ENCODE data around the gene FAM170B.

Gene FAM170B

DNA sequence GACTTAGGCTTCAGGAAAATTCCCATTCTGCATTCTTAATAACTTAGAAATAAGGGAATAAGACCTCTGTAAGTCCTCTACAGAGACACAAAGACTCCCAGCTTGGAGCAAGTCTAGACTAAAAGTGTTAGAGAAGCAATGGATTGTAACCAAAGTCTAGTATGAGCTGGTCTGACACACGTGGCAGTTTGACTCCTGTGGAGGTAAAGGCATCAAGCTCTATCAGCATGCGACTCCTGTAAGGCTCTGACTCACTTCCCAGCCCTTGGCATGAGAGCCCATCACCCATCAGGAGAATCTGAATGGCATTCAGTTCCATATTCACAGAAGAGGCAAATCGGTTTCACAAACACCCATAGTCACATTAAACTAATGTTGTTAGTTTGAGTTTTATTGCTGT is 14.1 kb downstream of the FAM170B start:
- DNase-seq, result no peak

DNA sequence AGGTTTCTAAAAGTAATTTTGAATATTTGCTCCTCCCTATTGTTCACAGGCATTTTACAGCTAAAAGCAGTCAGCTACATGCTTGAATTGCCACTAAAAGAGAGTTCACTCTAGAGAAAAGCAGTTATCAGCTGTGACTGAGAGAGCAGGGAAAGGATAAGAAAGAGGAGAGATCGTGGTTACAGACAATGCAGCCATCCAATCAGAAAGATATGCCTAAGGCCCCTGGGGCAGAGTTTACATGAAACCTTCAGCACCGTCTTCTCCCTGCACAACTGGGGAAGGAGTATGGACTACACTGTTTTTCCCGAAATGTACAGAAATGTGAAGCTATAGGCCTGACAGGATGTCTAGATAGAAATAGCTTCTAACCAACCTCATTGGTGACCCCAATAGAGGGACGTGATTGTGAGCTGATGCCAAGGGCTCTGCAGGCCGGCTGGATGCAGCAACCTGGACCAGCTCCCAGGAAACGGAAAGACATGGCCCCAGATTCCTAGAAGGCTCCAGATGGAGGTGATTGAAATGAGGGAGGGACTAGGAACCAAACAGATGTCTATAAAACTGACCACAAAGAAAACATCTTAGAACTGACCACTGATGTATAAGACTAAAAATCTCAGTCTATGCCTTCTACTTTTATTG is 15.3 kb downstream of the FAM170B start:
- DNase-seq, result no peak

DNA sequence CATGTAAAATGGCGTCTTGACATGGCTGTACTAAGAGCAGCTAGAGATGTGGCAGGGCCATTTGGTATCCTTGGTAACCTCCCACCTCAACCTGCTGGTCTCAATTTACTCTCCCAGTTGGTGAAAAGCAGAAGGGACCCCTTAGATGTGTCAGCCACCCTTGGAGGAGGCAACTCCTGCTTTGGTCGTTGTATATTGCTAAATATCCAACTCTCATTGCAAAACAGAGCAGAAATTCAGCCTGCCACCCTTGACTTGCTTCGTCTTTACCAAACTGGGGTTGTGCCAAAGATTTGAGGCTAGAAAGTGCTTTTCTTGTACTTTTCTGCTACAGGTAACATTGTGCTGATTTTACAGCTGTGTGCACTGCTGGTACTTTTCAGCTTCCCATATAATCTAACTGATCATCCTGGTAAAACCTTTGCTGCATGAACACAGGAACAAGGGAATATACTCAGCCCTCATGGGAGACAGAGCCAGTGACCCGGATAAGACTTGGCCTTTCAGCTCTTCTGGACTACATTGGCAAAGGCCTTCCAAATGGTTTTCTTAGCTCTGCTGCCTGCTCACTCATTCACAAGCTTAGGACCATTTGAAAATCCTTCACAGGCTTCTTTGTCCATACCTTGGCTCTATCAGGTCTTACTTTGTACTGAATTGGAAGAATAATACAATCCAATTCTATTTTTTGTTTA is 16.3 kb downstream of the FAM170B start:
- DNase-seq, result no peak

DNA sequence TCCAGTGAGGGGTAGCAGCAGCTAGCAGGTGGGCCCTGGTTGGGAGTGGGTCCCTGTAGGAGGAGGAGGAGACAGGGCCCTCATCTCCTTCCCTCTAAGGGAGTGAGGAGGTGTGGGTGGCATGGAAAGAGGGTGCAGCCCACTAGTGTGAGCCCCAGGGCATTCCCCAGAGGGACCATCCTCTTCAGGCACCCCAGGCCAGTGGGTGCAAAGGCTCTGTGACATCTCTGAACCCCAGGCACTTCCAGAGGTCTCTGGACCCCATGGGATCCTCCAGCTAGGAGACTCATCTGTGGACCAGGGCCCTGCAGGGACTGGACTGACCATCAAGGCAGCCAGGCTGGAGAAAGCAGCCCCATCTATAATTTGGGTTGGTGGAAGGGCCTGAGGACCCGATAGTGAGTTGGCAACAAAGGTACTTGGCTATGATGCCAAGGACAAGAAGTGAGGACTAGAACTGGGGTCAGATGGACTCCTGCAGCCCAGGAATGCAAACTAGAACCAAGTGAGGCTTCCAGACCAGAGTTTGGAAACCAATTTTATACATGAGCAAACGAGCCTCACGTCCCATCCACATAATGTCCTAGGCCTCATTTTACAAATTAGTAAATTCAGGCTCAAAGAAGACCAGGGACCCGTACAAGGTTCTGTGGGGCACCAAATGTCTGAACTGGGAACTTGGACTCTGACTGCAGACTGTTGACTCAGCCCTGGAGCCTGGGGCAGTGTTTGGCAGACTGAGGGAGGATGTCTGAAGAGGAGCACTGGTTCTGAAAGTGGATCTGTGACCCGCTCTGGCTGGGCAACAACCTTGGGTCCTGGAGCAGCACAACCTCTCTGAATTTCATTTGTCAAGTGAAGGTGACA is 17.1 kb downstream of the FAM170B start:
- no peak for DNase-seq

DNA sequence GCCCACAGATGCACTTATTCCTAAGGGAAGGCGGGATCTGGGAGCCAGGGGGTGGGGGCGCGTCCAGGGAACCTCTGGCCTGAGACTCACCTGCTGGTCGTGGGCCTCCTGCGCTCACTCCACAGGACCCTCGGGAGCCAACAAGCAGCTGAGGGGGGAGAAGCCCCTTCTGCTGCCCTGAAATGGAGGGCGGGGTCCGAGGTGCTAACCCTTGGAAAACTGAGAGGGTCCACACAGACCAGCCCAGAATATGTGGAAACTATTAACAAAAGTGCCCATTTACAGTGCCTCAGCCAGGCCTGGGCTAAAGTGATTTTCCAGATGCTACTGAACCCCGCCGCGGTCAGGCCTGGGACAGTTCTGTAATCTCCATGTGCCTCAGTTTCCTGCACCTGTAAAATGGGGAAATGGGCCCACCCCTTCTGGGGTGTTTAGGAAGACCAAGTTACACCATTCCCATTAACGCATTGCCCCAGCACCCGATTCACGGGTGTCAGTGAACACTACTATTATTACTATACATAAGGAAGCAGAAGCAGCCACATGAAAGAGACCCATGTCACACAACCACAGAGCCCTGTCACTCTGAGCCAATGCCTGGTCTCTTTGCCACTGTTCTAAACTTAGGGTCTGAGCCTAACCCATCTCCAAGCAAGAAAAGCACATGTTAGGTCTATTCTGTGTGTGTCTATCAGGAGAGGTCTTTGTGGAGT is 17.9 kb downstream of the FAM170B start:
- no peak for DNase-seq

DNA sequence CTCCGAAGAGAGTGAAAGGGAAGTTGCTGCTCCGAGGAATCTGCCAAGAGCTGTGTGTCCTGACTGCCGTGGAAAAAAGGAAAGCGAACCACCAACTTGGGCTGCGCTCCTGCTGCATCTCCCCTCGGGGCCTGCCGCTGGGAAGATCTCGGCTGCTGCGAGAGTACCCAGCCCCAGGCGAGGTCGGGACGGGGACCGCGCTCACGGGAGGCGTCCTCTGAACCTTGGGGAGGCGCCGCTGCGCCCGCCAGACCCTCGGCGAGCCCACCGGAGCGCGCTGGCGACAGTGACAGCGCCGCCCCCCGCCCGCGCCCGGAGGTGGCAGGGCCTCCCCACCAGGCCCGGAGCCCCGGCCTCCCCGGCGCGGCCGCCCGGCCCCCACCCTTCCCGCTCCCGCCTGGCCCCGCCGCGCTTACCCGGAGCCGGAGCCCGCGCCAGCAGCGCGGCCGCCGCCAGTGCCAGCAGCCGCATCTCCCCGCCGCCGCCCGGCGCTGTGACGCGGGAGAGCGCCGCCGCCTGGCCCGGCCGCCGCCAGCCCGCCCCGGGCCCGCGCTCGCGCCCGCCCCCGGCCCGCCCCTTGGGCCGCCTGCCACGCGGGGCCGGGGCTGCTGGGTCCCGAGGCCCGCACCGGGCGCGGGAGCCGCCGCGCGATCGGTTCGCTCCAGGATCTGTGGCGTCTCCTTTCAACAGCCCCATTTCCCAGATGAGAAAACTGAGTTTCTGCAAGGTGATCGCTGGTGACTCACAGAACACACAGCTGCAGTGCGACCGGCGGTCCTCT is 18.6 kb downstream of the FAM170B start, which contains the start of gene VSTM4:
Gene VSTM4 (minus strand): TSS at position 508 of the 781 bp plus-strand sequence. CDS start 37 bp downstream, at position 471.
- peak; percentile 28 for DNase-seq

DNA sequence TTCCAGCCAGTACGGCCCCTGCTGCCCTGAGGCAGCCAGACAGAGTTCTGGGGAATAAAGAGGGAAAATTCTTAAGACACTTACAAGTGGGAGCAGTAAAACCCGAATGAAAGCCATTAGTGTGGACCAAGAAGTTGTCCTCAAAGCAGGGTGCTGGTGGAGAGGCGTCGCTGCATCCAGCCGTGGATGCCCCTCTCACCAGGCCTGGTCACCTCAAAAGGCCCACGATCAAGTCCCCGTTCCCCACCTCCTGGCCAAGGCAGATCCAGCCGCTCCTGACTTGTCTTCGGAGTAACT is 19.2 kb downstream of the FAM170B start:
- no peak for DNase-seq

DNA sequence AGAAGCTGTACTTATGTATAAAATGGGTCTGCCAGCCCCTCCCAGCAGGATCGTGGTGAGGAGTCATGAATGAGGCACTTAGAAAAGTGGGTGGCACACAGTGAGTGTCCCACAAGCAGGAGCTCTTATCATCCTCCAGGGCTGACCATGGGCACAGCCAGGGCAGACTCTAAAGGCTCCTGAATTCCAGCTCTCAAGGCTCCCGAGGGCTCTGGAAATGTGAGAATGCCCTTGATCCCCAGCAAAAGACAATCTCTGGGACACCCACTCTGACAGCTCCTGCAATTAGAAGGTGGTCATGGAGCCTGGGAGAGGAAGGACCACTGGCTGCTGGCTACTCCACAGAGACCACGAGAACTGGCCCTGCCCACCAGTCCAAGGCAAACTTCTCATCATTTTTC is 20.1 kb downstream of the FAM170B start:
- no peak for DNase-seq

DNA sequence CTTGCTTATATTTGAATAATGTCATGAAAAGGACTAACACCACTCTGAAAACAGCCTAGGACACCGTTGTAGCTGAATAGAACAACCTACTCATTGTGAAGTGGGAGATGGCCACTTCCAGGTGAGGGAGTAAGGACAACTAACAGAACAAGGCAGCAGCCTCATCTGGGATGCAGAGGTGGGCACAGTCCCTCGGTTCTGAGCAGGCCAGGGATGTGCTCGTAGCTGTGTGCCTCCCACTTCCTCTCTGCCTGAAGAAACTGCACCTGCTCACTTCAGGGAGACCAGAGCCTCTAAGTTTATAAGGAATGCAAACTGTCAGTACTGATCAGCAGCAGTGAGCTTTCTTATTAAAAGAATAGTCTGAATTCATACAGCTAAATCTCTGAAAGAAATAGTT is 21.0 kb downstream of the FAM170B start:
- DNase-seq, result no peak

DNA sequence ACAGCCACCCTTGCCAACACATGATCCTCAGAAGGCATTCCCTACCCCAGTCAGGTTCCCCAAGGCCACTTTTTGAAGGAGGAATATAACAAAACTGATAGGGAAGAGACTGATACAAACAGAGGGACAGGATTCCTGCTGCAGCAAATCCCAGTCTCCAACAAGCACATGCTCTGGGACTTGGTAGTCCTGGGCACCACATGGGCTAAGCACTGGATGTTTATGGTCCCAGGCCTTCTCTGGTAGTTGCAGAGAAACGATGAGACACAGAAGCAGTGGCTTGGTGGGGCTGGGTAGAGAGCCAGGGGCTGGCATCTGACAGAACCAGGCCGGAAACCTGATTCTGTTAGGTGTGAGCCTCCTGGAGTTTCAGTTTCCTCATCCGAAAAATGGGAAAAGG is 21.7 kb downstream of the FAM170B start:
- no peak for DNase-seq

DNA sequence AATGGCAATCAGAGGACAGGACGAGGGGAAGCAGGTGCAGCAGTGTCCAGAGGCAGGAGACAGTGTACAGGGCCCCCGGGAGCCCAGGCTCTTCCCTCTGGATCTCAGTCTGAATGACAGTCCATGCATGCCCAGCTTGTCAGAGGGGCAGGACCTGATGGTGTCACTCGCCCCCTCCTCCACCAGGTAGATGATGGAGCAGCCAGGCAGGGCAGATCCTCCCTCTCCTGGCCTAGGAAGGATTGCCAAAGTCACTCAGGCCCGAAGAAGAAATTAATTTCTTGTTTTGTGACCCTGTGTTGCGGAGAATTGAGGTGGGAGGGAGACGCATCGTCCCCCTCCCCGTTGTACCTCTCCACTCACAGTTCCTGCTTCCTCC is 22.5 kb downstream of the FAM170B start:
- no peak for DNase-seq

DNA sequence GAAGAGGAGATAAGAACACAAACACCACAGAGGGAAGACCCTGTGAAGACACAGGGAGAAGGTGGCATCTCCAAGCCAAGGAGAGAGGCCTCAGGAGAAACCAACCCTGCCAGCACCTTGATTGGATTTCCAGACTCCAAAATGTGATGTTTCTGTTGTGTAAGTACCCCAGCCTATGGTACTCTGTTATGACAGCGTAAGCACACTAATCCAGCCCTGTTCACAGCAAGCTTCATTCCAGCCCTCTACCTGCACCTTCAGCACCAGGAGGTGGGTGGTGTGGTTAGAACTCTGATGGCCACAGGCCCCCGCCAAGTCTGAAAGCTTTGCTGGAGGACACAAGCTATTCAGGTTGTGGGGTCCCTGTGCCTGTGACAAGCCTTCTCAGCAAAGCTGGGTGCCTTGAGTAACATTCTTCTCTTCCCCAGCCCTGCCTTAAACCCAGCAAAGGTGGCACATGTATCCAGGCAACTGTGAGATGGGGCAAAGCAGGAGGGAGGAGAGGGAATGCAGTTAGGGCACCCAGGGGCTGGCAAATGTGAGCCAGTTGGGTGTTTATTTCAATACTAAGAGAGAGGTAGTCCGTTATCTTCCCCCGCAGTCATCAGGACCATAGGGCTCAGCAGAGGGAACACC is 23.0 kb downstream of the FAM170B start:
- no peak for DNase-seq

DNA sequence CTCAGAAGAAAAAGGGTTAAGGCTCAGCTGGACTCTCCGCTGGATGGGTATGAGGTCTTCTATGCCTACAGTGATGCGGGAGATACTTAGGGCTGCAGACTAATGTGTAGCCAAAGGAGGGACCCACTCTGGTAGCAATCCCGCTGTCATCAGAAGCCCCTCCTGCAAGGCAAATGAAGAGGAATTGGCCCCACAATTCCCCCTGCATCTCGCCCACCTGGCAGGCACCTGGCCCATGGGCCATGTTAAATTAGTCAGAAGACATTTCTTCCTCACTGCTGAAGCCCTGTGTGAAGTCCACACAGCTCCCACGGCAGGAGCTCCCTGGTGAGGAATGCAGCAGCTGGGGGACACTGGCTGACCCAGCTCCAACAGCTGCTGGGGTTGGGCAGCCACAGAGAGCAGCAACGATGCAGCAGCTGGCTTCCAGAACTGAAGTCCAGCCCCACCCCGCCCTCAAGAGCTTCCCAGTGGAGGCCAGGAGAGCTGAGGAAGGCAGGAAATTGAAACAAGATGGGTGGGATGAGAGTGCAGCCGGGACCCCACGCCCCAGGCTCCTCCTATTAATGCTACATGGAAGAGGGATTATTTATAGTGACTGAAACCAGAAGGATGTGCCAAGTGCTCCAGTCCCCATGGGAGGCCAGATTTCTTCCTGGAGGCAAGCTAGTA is 24.0 kb downstream of the FAM170B start:
- no peak for DNase-seq

DNA sequence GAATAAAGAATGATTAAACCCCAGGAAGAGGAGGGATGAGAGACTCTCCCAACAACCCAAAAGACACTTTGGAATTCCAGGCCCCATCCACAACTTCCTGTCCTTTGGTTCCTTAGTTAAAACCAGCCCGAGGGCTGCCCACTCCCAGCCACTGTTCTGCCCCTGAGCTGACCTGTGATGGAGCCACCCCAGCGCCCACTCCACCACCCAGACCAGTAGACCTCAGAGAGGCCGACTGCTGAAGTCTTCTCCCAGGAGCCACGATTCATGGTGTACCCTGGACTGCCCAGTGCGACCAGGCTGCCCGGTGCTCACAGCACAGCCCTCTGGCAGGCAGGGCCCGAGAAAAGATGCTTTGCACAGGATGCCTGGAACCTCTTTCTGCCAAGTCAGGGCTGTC is 25.2 kb downstream of the FAM170B start:
- no peak for DNase-seq

DNA sequence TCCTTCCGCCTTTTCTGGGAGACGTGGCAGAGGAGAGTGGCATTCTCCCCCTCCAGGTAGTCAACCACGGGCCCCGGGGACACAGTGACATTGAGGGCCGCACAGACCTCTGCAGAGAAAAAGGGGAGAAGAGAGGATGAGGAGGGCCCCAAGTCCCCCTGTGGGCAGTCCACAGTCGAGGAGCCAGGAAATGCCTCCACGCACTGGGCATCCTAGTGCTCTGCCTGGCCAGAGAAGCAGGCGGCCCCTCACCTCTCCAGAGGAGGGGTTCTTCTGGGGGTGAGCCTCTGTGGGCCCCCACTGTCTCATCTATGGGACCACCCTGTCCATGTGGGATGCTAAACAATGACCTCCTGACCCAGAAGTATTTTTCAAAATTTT is 25.9 kb downstream of the FAM170B start:
- no peak for DNase-seq

DNA sequence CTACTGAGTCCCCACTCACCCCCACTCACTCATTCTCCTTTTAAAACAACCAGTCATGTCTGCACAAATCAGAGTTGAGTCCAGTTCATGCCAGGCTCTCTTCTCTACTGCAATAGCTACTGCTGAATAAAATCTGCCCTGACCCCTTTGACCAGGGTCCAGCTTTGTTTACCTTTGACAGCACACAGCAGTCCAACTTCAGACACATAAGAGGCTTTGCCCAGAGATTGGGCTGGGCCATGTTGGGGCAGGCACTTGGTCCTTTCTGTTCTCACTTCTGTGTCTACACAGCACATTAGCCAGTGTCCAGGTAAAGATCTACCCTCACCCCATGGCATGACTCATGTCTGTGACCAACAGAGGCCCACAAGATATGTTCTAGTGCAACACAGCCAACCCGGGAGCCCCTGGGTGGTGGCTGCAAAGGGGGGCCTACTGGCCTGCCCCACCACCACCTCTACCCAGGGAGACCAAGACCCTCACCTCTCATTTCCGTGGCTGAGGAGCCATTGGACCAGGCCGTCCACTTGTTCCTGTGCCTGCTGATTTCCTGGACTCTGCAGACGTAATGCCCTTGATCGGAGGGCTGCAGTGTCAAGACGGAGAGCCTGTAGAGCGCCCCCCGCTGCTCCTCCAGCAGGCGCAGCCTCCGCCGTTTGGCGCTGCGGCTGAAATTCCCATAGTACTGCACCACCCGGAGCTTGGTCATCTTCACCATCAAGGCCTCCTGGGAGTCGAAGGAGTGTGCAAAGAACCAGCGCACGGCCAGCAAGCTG is 26.5 kb downstream of the FAM170B start:
- DNase-seq, result no peak

DNA sequence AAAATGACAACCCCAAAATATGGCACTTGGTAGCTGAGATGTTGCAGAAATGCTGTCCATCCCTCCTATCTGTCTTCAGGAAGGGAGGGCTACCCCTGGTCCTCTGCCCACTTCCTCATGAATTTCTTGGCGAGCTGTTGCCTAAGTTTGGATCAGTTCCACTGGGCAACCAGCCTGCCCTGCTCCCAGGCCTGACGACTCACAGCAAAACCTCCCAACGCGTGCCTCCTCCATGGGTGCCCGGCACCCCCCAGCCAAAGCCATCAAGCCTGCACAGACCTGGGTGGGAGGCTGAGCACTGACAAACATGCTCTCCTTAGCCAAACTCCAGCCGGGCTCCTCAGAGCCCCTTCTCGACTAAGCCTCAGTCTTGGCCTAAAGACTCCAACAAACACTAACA is 27.4 kb downstream of the FAM170B start:
- no peak for DNase-seq

DNA sequence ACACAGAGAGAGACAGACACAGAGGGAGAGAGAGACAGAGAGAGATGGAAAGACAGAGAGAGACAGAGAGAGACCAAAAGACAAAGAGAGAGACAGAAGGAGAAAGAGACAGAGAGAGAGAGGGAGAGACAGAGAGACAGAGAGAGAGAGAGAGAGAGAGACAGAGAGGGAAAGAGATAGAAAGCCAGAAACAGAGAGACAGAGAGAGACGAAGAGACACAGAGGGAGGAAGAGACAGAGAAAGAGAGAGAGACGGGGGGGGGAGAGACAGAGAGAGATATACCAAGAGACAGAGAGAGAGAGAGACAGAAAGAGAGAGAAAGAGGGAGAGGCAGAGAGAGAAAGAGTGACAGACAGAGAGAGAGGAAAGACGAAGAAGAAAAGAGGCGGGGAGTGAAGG is 28.7 kb downstream of the FAM170B start:
- DNase-seq, result no peak

DNA sequence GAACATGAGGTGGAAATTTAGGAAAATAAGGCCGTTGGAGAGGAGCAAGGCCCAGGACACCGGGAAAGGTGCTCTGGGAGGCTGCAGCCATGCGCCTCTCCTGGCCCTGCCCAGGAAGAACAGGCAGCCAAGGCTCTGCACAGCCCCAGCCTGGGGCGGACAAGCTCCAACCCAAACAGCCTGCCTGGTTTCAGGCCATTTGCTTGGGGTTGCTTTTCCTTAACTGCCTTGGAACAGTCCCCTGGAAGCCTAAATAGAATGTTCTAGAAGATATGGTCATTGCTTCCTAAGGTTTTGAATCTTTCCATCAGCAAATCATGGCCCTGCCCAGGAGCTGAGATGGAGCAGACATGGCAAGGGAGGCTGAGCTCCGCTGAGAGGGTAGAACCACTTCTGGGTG is 29.5 kb downstream of the FAM170B start:
- DNase-seq, result no peak

DNA sequence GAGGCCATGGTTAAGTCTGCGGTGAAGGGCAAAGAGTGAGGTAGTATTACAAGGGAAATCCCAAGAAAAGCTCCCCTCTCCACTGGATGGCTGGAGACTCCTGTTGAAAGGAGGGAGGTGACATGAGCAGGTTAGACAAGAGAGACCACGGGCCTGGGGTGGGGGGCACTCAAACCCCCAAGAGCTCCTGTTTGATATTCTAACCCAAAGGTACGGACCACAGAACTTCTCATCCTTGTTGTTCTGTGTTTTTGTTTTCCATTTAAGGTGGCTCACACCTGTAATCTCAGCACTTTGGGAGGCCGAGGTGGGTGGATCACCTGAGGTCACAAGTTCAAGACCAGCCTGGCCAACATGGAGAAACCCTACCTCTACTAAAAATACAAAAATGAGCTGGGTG is 30.1 kb downstream of the FAM170B start:
- no peak for DNase-seq

DNA sequence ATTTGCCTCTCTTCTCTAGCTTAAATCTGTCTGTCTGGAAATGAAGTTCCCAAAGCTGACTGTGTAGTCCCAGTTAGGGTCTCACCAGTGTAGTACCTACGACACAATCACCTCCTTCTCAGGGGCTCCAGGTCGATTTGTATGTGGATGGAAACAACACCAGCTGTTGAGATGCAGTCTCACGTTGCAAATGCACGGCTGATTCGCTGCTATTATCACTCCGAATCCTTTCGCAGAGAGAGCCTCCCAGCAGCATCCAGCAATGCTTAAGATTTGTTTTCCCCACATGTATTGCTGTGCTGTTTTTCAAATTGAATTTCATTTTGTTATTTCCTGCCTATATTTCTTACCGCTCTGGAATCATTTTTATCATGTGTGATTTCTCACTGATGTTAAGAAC is 34.8 kb downstream of the FAM170B start:
- DNase-seq, result no peak

Data from NCI-H345 (cell line).